Vagina (tissue), 2 donors: Measurements from ENCODE around the gene ABCC1. TPM values are rescaled to one million over a fixed set of nuclear protein-coding genes. Genes with fewer than 3 reads are reported as not detected.

ENCODE experiments used
- DNase-seq, 2 donors: peaks; one replicate each; pipeline ENCODE4 v3.0.0-alpha.2; 2017; ENCODE audit errors: extremely low spot score in 2 of 2
- H3K27ac ChIP-seq: fragments of 200-600 bp; sonication (generic); one replicate; pipeline ENCODE4 v1.5.1; 2019
- H3K27me3 ChIP-seq: fragments of 200-600 bp; sonication (generic); one replicate; pipeline ENCODE4 v1.5.1; 2019
- H3K36me3 ChIP-seq, 2 donors: fragments of 200-600 bp; sonication (generic); one replicate each; pipeline ENCODE4 v1.5.1; 2017 to 2019
- H3K4me1 ChIP-seq: fragments of 200-600 bp; sonication (generic); one replicate; pipeline ENCODE4 v1.5.1; 2019
- H3K4me3 ChIP-seq, 2 donors: fragments of 200-600 bp; sonication (generic); 1 replicate in 1 of 2; 2 replicates in 1 of 2; pipeline ENCODE4 v1.5.1; 2016 to 2019
- H3K9me3 ChIP-seq: fragments of 200-600 bp; sonication (generic); one replicate; pipeline ENCODE4 v1.5.1; 2019
- POLR2A ChIP-seq, 2 donors: fragments of 450-650 bp; IDR thresholded peaks; one replicate each; pipeline ENCODE4 v1.6.1; 2017; ENCODE audit warnings: antibody characterized with exemption in 2 of 2, mild to moderate bottlenecking in 2 of 2, moderate library complexity in 2 of 2
- POLR2AphosphoS5 ChIP-seq, 2 donors: sonication (generic); formaldehyde crosslinking; IDR thresholded peaks; one replicate each; pipeline ENCODE4 v1.9.0; 2017; ENCODE audit warnings: antibody characterized with exemption in 2 of 2, mild to moderate bottlenecking in 2 of 2, low read depth in 1 of 2; ENCODE audit not compliant: insufficient read depth in 1 of 2
- intact Hi-C: fragments of 100-400 bp; cut with DNase I; formaldehyde crosslinking; loops from one replicate; pipeline ENCODE4 v1.15.1; 2023
- total RNA-seq: library from RNA; depleted of rRNA; stranded (reverse); fragments of >200 nt; gene quantifications from one replicate; pipeline ENCODE4 v1.2.3, GENCODE V29; 2016
- TF ChIP-seq, protein P1 (sequence below), 3 experiments: fragments of 450-650 bp in 2 of 3; fragments of 200-600 bp in 1 of 3; sonication (generic) in 1 of 3; IDR thresholded peaks; one replicate each; pipeline ENCODE4 v1.5.1; 2017 to 2019; ENCODE audit warnings: antibody characterized with exemption in 3 of 3, mild to moderate bottlenecking in 2 of 3, moderate library complexity in 2 of 3

ABCC1 gene
- total RNA-seq, 1 donor from 2014 or later: 47.9 TPM

- intact Hi-C loops: no loop called here
- no peak for DNase-seq
- Histone ChIP-seq H3K4me1 (peaks cover 9% of the 10 kb centered on the region), H3K9me3 (no peaks in the 10 kb centered on the region), H3K4me3 (no peak overlapping the region), H3K36me3 (peaks cover 0 to 25% of the 10 kb centered on the region in 2 donors), H3K27me3 (no peaks in the 10 kb centered on the region), H3K27ac (no peak overlapping the region)
- TF ChIP-seq, protein P1, sequence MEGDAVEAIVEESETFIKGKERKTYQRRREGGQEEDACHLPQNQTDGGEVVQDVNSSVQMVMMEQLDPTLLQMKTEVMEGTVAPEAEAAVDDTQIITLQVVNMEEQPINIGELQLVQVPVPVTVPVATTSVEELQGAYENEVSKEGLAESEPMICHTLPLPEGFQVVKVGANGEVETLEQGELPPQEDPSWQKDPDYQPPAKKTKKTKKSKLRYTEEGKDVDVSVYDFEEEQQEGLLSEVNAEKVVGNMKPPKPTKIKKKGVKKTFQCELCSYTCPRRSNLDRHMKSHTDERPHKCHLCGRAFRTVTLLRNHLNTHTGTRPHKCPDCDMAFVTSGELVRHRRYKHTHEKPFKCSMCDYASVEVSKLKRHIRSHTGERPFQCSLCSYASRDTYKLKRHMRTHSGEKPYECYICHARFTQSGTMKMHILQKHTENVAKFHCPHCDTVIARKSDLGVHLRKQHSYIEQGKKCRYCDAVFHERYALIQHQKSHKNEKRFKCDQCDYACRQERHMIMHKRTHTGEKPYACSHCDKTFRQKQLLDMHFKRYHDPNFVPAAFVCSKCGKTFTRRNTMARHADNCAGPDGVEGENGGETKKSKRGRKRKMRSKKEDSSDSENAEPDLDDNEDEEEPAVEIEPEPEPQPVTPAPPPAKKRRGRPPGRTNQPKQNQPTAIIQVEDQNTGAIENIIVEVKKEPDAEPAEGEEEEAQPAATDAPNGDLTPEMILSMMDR (IDR thresholded peaks at IDR 0.05): no peak
- TF ChIP-seq POLR2AphosphoS5 (IDR thresholded peaks at IDR 0.05; ENCODE audit: insufficient read depth in 1 of 2, low read depth in 1 of 2) (no peak), POLR2A (IDR thresholded peaks at IDR 0.05) (no peak)
These were observed 60.8 kb downstream of the ABCC1 start for GRCh38 chr16:16010194-16010593.

DNA sequence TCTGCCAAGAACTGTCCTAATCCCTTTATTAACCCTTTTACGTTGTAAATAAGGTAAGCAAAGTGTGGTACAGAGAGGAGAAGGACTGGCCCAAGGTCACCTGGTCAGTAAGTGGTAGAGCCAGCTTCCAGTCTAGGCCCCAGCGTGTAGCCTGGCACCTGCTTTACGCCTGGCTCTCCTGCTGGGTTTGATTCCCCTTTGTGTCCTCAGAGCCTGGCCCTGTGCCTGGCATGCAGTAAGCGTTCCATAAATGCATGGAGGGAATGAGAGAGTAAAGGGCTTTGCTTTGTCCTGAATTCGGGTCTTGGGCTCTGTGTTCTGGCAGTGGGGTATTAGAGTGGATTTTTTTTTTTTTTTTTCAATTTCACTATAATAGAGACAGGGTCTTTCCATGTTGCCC lies 62.7 kb downstream of the ABCC1 start:
- intact Hi-C loops: no loop called here

GRCh38 chr16:16013812-16014211 lies 64.4 kb downstream of the ABCC1 start:
- Histone ChIP-seq H3K36me3 (peaks cover 0 to 28% of the 10 kb centered on the region in 2 donors), H3K9me3 (no peaks in the 10 kb centered on the region), H3K4me1 (peaks cover 15% of the 10 kb centered on the region), H3K27ac (no peak overlapping the region), H3K27me3 (no peaks in the 10 kb centered on the region), H3K4me3 (no peak overlapping the region)
- no peak for DNase-seq
- intact Hi-C loops: no loop called here
- TF ChIP-seq POLR2AphosphoS5 (IDR thresholded peaks at IDR 0.05; ENCODE audit: insufficient read depth in 1 of 2, low read depth in 1 of 2) (no peak), POLR2A (IDR thresholded peaks at IDR 0.05) (no peak)
- TF ChIP-seq, protein P1 (IDR thresholded peaks at IDR 0.05): no peak

More for the DNA sequence above, 62.7 kb downstream of the ABCC1 start:
- H3K36me3 ChIP-seq: peaks cover 0 to 26% of the 10 kb centered on the region in 2 donors
- H3K27me3 ChIP-seq: no peaks in the 10 kb centered on the region
- no peaks in the 10 kb centered on the region for H3K9me3 ChIP-seq
- no peak overlapping the region for H3K4me3 ChIP-seq
- H3K4me1 ChIP-seq: peaks cover 15% of the 10 kb centered on the region
- H3K27ac ChIP-seq: no peak overlapping the region
- no peak for TF ChIP-seq POLR2AphosphoS5 (IDR thresholded peaks at IDR 0.05; ENCODE audit: insufficient read depth in 1 of 2, low read depth in 1 of 2)
- TF ChIP-seq, protein P1 (IDR thresholded peaks at IDR 0.05): no peak
- TF ChIP-seq POLR2A (IDR thresholded peaks at IDR 0.05): no peak
- DNase-seq: no peak

- no peak for DNase-seq
- H3K4me1 ChIP-seq: peaks cover 15% of the 10 kb centered on the region
These were observed 65.2 kb downstream of the ABCC1 start for GRCh38 chr16:16014329-16015224.

More at GRCh38 chr16:16014329-16015224, 65.2 kb downstream of the ABCC1 start:
- TF ChIP-seq POLR2A (IDR thresholded peaks at IDR 0.05) (no peak), POLR2AphosphoS5 (IDR thresholded peaks at IDR 0.05; ENCODE audit: insufficient read depth in 1 of 2, low read depth in 1 of 2) (no peak)
- TF ChIP-seq, protein P1 (IDR thresholded peaks at IDR 0.05): no peak
- Histone ChIP-seq H3K27ac (no peak overlapping the region), H3K27me3 (no peaks in the 10 kb centered on the region), H3K4me3 (no peak overlapping the region), H3K9me3 (no peaks in the 10 kb centered on the region), H3K36me3 (peaks cover 0 to 23% of the 10 kb centered on the region in 2 donors)
- intact Hi-C loops: no loop called here
